ENCODE data around the gene BACH2.

GRCh38 chr6:89976694-89977020 is 320.0 kb downstream of the BACH2 start:
- TF ChIP-seq CTCF (IDR thresholded peaks at IDR 0.05) (no peak), POLR2A (IDR thresholded peaks at IDR 0.05) (no peak)
